Measurements from ENCODE around the gene AKIRIN2.
A peak's percentile ranks its signal among the peaks of the same experiment; 100 is the strongest.

AKIRIN2 gene

GRCh38 chr6:87701676-87702588 is at the start of gene AKIRIN2:
Gene AKIRIN2 (minus strand): TSS chr6:87702233. CDS start chr6:87701684, 549 bp downstream.
- peak; percentile 99 for DNase-seq

GRCh38 chr6:87747646-87748045 is 45.6 kb upstream of the AKIRIN2 start:
- DNase-seq: no peak

- DNase-seq: no peak
Measured at GRCh38 chr6:87745966-87746721, 44.1 kb upstream of the AKIRIN2 start.

GRCh38 chr6:87743454-87743853 is 41.4 kb upstream of the AKIRIN2 start:
- no peak for DNase-seq

GRCh38 chr6:87742106-87742505 is 40.1 kb upstream of the AKIRIN2 start:
- no peak for DNase-seq

- no peak for DNase-seq
Measured at GRCh38 chr6:87741001-87741650, 39.1 kb upstream of the AKIRIN2 start.

- no peak for DNase-seq
Measured at GRCh38 chr6:87738744-87739143, 36.7 kb upstream of the AKIRIN2 start.

- no peak for DNase-seq
Measured at GRCh38 chr6:87738000-87738399, 36.0 kb upstream of the AKIRIN2 start.

GRCh38 chr6:87736809-87737540 is 34.9 kb upstream of the AKIRIN2 start:
- no peak for DNase-seq

GRCh38 chr6:87731818-87732661 is 30.0 kb upstream of the AKIRIN2 start:
- peak; percentile 68 for DNase-seq

- DNase-seq: no peak
Measured at GRCh38 chr6:87731080-87731479, 29.0 kb upstream of the AKIRIN2 start.

GRCh38 chr6:87729965-87730719 is 28.1 kb upstream of the AKIRIN2 start:
- no peak for DNase-seq

GRCh38 chr6:87728706-87729105 is 26.7 kb upstream of the AKIRIN2 start:
- DNase-seq: no peak

- DNase-seq: no peak
Measured at GRCh38 chr6:87724983-87725811, 23.2 kb upstream of the AKIRIN2 start.

- peak; percentile 61 for DNase-seq
Measured at GRCh38 chr6:87723170-87724078, 21.4 kb upstream of the AKIRIN2 start.

GRCh38 chr6:87722540-87723169 is 20.6 kb upstream of the AKIRIN2 start:
- no peak for DNase-seq

- no peak for DNase-seq
Measured at GRCh38 chr6:87721311-87721710, 19.3 kb upstream of the AKIRIN2 start.

All from left hindlimb (tissue), 1 donor.